SK-N-SH (cell line): ENCODE measurements around the gene PRR35.

Experiments used
- CTCF ChIP-seq: fragments of 200-600 bp; sonication (generic); IDR thresholded peaks from 2 replicates; pipeline ENCODE4 v1.6.1; 2017; ENCODE audit warnings: antibody characterized with exemption, mild to moderate bottlenecking, moderate library complexity
- EP300 ChIP-seq, 2 experiments: IDR thresholded peaks; 2 replicates each; pipeline versions ENCODE4 v1.4.0 to v1.6.1; 2012; ENCODE audit warnings: borderline replicate concordance in 1 of 2, low read depth in 1 of 2, low read length in 1 of 2
- EZH2phosphoT487 ChIP-seq: fragments of 200-600 bp; sonication (generic); IDR thresholded peaks from 2 replicates; pipeline ENCODE4 v1.6.1; 2017; ENCODE audit warnings: low read depth, mixed run types, mild to moderate bottlenecking, antibody characterized with exemption, moderate library complexity, borderline replicate concordance
- FOXJ3 ChIP-seq: sonication (generic); formaldehyde crosslinking; IDR thresholded peaks from 2 replicates; pipeline ENCODE4 v1.5.1; 2020; ENCODE audit warnings: mild to moderate bottlenecking, missing genetic modification reagents
- GABPA ChIP-seq: IDR thresholded peaks from 2 replicates; pipeline ENCODE4 v1.4.0; 2012; ENCODE audit warnings: low read depth, mild to moderate bottlenecking
- MXI1 ChIP-seq: IDR thresholded peaks from 2 replicates; pipeline ENCODE4 v1.6.1; 2012; ENCODE audit warnings: mild to moderate bottlenecking, low read depth, low read length, improper control_type of control experiment
- POLR2AphosphoS5 ChIP-seq: IDR thresholded peaks from 2 replicates; pipeline ENCODE4 v1.6.1; 2012; ENCODE audit warnings: low read depth, low read length
- RAD21 ChIP-seq: IDR thresholded peaks from 2 replicates; pipeline ENCODE4 v1.6.1; 2012; ENCODE audit warnings: mild to moderate bottlenecking, low read length
- RCOR1 ChIP-seq: fragments of 150-350 bp; IDR thresholded peaks from 2 replicates; pipeline ENCODE4 v1.6.1; 2017; ENCODE audit warnings: antibody characterized with exemption, low read length
- RFX5 ChIP-seq: IDR thresholded peaks from 2 replicates; pipeline ENCODE4 v1.6.1; 2012; ENCODE audit warnings: mild to moderate bottlenecking, improper control_type of control experiment, low read length
- SIN3A ChIP-seq: IDR thresholded peaks from 2 replicates; pipeline ENCODE4 v1.6.1; 2012; ENCODE audit warnings: low read depth, mild to moderate bottlenecking, low read length, moderate library complexity, borderline replicate concordance
- TAF1 ChIP-seq: IDR thresholded peaks from 2 replicates; pipeline ENCODE4 v1.6.1; 2012; ENCODE audit warnings: low read depth, mild to moderate bottlenecking, low read length, moderate library complexity, borderline replicate concordance
- USF2 ChIP-seq: fragments of 150-350 bp; IDR thresholded peaks from 2 replicates; pipeline ENCODE4 v1.6.1; 2017; ENCODE audit warnings: antibody characterized with exemption, low read length, low read depth, borderline replicate concordance

GRCh38 chr16:574021-574760, 14.0 kb downstream of the PRR35 start:
- TF ChIP-seq EZH2phosphoT487 (no peak), CTCF (no peak), SIN3A (no peak), USF2 (no peak), POLR2AphosphoS5 (no peak), TAF1 (no peak), RFX5 (no peak), FOXJ3 (CRISPR knock-in tag) (no peak), MXI1 (no peak), RAD21 (no peak), GABPA (no peak), RCOR1 (no peak), EP300 (IDR thresholded peaks at IDR 0.05; ENCODE audit: borderline replicate concordance in 1 of 2, low read depth in 1 of 2, low read length in 1 of 2) (no peak)
